CD4-positive, alpha-beta T cell treated with Interleukin-4 for 1 hour (primary cell): ENCODE data around the gene PEX14.

Experiments used
- DNase-seq, 2 donors: peaks; one replicate each; pipeline ENCODE4 v3.0.0-alpha.2; 2020 to 2022

The PEX14 gene

GRCh38 chr1:10521537-10522157 lies 46.9 kb downstream of the PEX14 start:
- DNase-seq, result no peak

- no peak for DNase-seq
Observed at GRCh38 chr1:10522322-10522860, 47.6 kb downstream of the PEX14 start.

- DNase-seq, result peak; percentile 30 to 60
Observed at GRCh38 chr1:10525208-10525607, 50.5 kb downstream of the PEX14 start.

GRCh38 chr1:10528066-10529014 lies 53.6 kb downstream of the PEX14 start:
- no peak for DNase-seq

- DNase-seq, result no peak
Observed at GRCh38 chr1:10529091-10529490, 54.3 kb downstream of the PEX14 start.

GRCh38 chr1:10529765-10530164 lies 55.0 kb downstream of the PEX14 start:
- no peak for DNase-seq

GRCh38 chr1:10530281-10530740 lies 55.6 kb downstream of the PEX14 start:
- DNase-seq, result no peak

- DNase-seq, result no peak
Observed at GRCh38 chr1:10530756-10531495, 56.2 kb downstream of the PEX14 start.

GRCh38 chr1:10532362-10532761 lies 57.6 kb downstream of the PEX14 start:
- DNase-seq, result no peak

- DNase-seq, result no peak
Observed at GRCh38 chr1:10534519-10534918, 59.8 kb downstream of the PEX14 start.

- no peak for DNase-seq
Observed at GRCh38 chr1:10536133-10536770, 61.5 kb downstream of the PEX14 start.

GRCh38 chr1:10537082-10537766 lies 62.5 kb downstream of the PEX14 start:
- DNase-seq, result no peak

- DNase-seq, result no peak
Observed at GRCh38 chr1:10538646-10539355, 64.1 kb downstream of the PEX14 start.

GRCh38 chr1:10539411-10540043 lies 64.8 kb downstream of the PEX14 start:
- no peak for DNase-seq

- DNase-seq, result no peak
Observed at GRCh38 chr1:10540277-10541005, 65.7 kb downstream of the PEX14 start.

- DNase-seq, result no peak
Observed at GRCh38 chr1:10541286-10541685, 66.5 kb downstream of the PEX14 start.

GRCh38 chr1:10544239-10544638 lies 69.5 kb downstream of the PEX14 start:
- peak in 1 of 2 donors; percentile 35 for DNase-seq

- DNase-seq, result no peak
Observed at GRCh38 chr1:10546896-10547295, 72.1 kb downstream of the PEX14 start.

GRCh38 chr1:10549904-10550664 lies 75.3 kb downstream of the PEX14 start:
- DNase-seq, result no peak
